Prostate gland (tissue), 2 donors: ENCODE data around the gene LYZL1.

Source experiments
- CTCF ChIP-seq, 4 experiments: fragments of 200-600 bp in 2 of 4; fragments of 450-650 bp in 2 of 4; sonication (generic) in 2 of 4; IDR thresholded peaks; 1 replicate in 3 of 4; 2 replicates in 1 of 4; pipeline ENCODE4 v1.5.1; 2016 to 2019; ENCODE audit warnings: antibody characterized with exemption in 4 of 4, mild to moderate bottlenecking in 2 of 4, moderate library complexity in 2 of 4
- POLR2A ChIP-seq: fragments of 450-650 bp; IDR thresholded peaks from one replicate; pipeline ENCODE4 v1.6.1; 2016; ENCODE audit warnings: antibody characterized with exemption, mild to moderate bottlenecking
- POLR2AphosphoS5 ChIP-seq: sonication (generic); formaldehyde crosslinking; IDR thresholded peaks from one replicate; pipeline ENCODE4 v1.6.1; 2017; ENCODE audit warnings: antibody characterized with exemption

GRCh38 chr10:29301359-29301910 lies 12.6 kb downstream of the LYZL1 start:
- TF ChIP-seq POLR2A = no peak
- no peak for TF ChIP-seq POLR2AphosphoS5
- TF ChIP-seq CTCF (IDR thresholded peaks at IDR 0.05) = no peak
